Gastroesophageal sphincter (tissue), 4 donors: ENCODE data around the gene MYORG. TPM values are rescaled to one million over a fixed set of nuclear protein-coding genes. Genes with fewer than 3 reads are reported as not detected.
A peak's percentile ranks its signal among the peaks of the same experiment; 100 is the strongest.

Experiments
- ATAC-seq: fragments of 150-250 bp; one replicate; pipeline ENCODE4 v1.9.1; 2016; ENCODE audit warnings: mild to moderate bottlenecking, moderate library complexity
- H3K27ac ChIP-seq, 4 donors: fragments of 200-600 bp; sonication (generic) in 3 of 4; 1 replicate in 3 of 4; 2 replicates in 1 of 4; pipeline ENCODE4 v1.5.1; 2016 to 2019
- H3K27me3 ChIP-seq: fragments of 200-600 bp; sonication (generic); one replicate; pipeline ENCODE4 v1.5.1; 2019
- H3K36me3 ChIP-seq, 2 donors: fragments of 200-600 bp; sonication (generic); one replicate each; pipeline ENCODE4 v1.5.1; 2019; ENCODE audit warnings: control low read depth in 1 of 2
- H3K4me1 ChIP-seq, 3 donors: fragments of 200-600 bp; sonication (generic); 1 replicate in 2 of 3; 2 replicates in 1 of 3; pipeline ENCODE4 v1.5.1; 2016 to 2019; ENCODE audit warnings: control low read depth in 2 of 3
- H3K4me3 ChIP-seq, 2 donors: fragments of 200-600 bp; sonication (generic); one replicate each; pipeline ENCODE4 v1.5.1; 2019; ENCODE audit warnings: mild to moderate bottlenecking in 1 of 2, moderate library complexity in 1 of 2
- H3K9me3 ChIP-seq, 3 donors: fragments of 200-600 bp; sonication (generic); one replicate each; pipeline ENCODE4 v1.5.1; 2017 to 2019; ENCODE audit warnings: control low read depth in 2 of 3
- EP300 ChIP-seq: sonication (generic); formaldehyde crosslinking; IDR thresholded peaks from one replicate; pipeline ENCODE4 v1.6.1; 2017; ENCODE audit warnings: antibody characterized with exemption, mild to moderate bottlenecking
- POLR2A ChIP-seq, 2 donors: fragments of 450-650 bp; IDR thresholded peaks; one replicate each; pipeline ENCODE4 v1.6.1; 2017; ENCODE audit warnings: antibody characterized with exemption in 2 of 2, mild to moderate bottlenecking in 2 of 2, moderate library complexity in 1 of 2
- POLR2AphosphoS5 ChIP-seq: sonication (generic); formaldehyde crosslinking; IDR thresholded peaks from one replicate; pipeline ENCODE4 v1.6.1; 2017; ENCODE audit warnings: antibody characterized with exemption
- WGBS, 2 donors: methylation state at CpG; one replicate each; pipeline ENCODE4 v1.1.5; 2018; ENCODE audit warnings: low coverage in 1 of 2; 5-methylcytosine and 5-hydroxymethylcytosine counted together
- total RNA-seq, 4 donors: library from RNA; depleted of rRNA; stranded (reverse); fragments of >200 nt; gene quantifications; one replicate each; pipeline ENCODE4 v1.1.0, GENCODE V29; 2016
- TF ChIP-seq, protein P1 (sequence below), 4 experiments: fragments of 200-600 bp in 2 of 4; fragments of 450-650 bp in 2 of 4; sonication (generic) in 1 of 4; IDR thresholded peaks; one replicate each; pipeline ENCODE4 v1.5.1; 2017 to 2019; ENCODE audit warnings: antibody characterized with exemption in 4 of 4, mild to moderate bottlenecking in 2 of 4, moderate library complexity in 2 of 4

Gene MYORG
- total RNA-seq, 4 donors from 2014 or later, result 4.3 to 33.7 (median 26.8) TPM

DNA sequence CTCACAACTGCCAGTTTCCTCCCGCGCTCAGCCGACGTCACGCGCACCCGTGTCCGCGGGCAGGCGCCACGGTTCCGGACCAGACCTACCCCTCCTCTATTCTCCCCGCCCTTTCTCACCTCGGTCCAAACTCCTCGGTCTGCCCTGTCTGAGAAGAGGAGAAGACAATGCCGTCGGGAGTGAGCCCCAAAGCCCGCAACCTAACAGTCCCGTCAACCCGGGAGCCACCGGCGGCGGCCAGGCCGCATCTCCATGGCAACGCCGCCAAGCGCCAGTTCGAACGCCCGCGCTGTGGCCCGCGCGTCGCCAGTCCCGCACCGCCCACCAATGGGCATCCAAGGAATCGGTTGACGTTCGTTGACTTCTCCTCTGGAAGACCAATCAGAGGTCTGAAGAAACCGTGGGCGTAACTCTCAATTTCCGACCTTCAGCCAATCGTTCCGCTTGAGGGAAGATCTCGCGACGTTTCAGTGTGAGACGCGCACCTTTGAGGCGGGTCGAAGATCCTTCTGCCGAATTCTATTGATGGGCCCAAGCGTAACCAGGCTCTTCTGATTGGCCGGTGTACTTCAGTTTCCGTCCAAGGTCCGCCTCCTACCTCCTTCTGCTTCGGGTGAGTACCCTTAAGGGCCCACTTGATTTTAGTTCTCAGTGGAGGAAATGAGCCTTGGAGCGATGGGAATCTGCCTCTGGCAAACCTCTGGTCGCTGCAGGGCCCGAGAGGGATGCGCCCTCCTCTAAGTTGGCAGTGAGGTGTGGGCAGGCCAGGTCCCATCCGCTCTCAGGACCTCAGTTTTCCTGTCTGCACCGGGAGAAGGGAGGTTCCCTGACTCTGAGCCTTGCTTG, 47.5 kb downstream of the MYORG start, which contains the start of the genes KIF24 and NUDT2:
Gene KIF24 (minus strand): TSS at position 282 of the 846 bp plus-strand sequence. CDS start 17,922 bp downstream, outside the sequence.
Gene NUDT2 (plus strand): TSS at position 583 of the 846 bp plus-strand sequence. CDS start 9,471 bp downstream, outside the sequence.
- peak; percentile 72 for TF ChIP-seq POLR2AphosphoS5
- TF ChIP-seq, protein P1, sequence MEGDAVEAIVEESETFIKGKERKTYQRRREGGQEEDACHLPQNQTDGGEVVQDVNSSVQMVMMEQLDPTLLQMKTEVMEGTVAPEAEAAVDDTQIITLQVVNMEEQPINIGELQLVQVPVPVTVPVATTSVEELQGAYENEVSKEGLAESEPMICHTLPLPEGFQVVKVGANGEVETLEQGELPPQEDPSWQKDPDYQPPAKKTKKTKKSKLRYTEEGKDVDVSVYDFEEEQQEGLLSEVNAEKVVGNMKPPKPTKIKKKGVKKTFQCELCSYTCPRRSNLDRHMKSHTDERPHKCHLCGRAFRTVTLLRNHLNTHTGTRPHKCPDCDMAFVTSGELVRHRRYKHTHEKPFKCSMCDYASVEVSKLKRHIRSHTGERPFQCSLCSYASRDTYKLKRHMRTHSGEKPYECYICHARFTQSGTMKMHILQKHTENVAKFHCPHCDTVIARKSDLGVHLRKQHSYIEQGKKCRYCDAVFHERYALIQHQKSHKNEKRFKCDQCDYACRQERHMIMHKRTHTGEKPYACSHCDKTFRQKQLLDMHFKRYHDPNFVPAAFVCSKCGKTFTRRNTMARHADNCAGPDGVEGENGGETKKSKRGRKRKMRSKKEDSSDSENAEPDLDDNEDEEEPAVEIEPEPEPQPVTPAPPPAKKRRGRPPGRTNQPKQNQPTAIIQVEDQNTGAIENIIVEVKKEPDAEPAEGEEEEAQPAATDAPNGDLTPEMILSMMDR (IDR thresholded peaks at IDR 0.05), result peak in 1 of 4 experiments; percentile 29
- TF ChIP-seq POLR2A (IDR thresholded peaks at IDR 0.05), result peak; percentile 25 to 68
- no peak for TF ChIP-seq EP300

DNA sequence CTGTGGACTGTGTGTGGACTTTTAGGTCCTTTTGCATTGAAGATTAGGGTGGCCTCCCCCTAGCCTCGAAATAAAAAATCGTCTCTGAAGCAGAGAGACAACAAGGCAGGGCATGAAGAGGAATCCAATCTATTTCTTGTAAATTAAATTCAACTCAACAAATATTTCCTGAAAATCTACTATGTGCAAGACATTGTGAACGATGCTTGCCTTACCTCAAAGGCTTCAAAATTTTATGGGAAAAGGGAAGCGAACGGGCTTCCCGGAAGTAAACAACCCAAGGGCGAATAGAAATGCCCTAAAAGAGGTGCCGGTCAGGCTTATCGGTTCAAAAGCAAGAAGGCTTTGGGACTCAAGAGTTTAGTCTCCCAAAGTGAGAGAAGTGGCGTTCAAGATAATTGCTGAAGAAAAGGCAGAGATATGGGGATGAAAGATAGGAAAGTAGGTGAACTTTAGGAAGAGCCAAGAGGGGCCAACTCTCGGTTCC, 48.2 kb downstream of the MYORG start:
- H3K4me3 ChIP-seq, result peak overlapping the region; percentile 62 to 94
- TF ChIP-seq EP300, result no peak
- TF ChIP-seq POLR2AphosphoS5, result no peak
- no peak for TF ChIP-seq POLR2A (IDR thresholded peaks at IDR 0.05)
- TF ChIP-seq, protein P1 (IDR thresholded peaks at IDR 0.05), result no peak
- peaks cover 0 to 40% (median 5%) of the 10 kb centered on the region in 3 donors for H3K4me1 ChIP-seq
- no peaks in the 10 kb centered on the region for H3K9me3 ChIP-seq
- H3K36me3 ChIP-seq, result no peaks in the 10 kb centered on the region
- no peak for ATAC-seq
- 0 to 2% methylated on average over 4 to 11 of the region's 11 CpGs for WGBS, 2 donors
- peak overlapping the region in 3 of 4 donors; percentile 78 to 95 (median 88) for H3K27ac ChIP-seq
- no peaks in the 10 kb centered on the region for H3K27me3 ChIP-seq

More for the DNA sequence above, 47.5 kb downstream of the MYORG start, which contains the start of the genes KIF24 and NUDT2:
- peak within 1 kb of the TSS; percentile 62 to 94 for H3K4me3 ChIP-seq
- peak within 1 kb of the TSS; percentile 88 to 97 (median 96) for H3K27ac ChIP-seq
- ATAC-seq, result peak; percentile 98
- peaks cover 0 to 47% (median 5%) of the 10 kb centered on the region in 3 donors for H3K4me1 ChIP-seq
- no peaks in the 10 kb centered on the region for H3K9me3 ChIP-seq
- 0% methylated on average over 9 of the region's 64 CpGs; no CpG with 5 or more reads in 1 of the 2 donors for WGBS, 2 donors
- no peaks in the 10 kb centered on the region for H3K27me3 ChIP-seq
- no peaks in the 10 kb centered on the region for H3K36me3 ChIP-seq

DNA sequence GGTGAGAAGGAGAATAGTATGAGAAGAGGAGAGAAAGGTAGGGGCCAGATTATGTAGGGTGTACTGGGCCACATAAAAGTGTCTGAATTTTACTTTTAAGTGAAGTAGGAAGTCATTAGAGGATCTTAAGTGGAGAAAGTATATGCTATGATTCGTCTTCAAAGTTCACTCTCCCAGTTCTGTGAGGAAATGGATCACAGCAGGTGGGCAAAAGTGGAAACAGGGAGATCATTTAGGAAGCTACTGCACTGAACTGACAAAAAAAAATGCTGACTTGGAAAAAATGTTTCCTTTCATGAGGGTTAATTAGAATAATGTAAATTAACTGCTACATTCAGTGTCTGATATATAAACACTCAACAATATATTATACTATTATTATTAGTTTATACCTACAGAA, 50.0 kb downstream of the MYORG start:
- H3K36me3 ChIP-seq, result no peaks in the 10 kb centered on the region
- TF ChIP-seq, protein P1 (IDR thresholded peaks at IDR 0.05), result no peak
- TF ChIP-seq POLR2AphosphoS5 (no peak), POLR2A (IDR thresholded peaks at IDR 0.05) (no peak), EP300 (no peak)
- no peak for ATAC-seq
- WGBS, 2 donors, result 71 to 100% methylated on average over 1 of the region's 1 CpG
- H3K4me1 ChIP-seq, result peaks cover 0 to 23% (median 5%) of the 10 kb centered on the region in 3 donors
- H3K27me3 ChIP-seq, result no peaks in the 10 kb centered on the region
- H3K4me3 ChIP-seq, result no peak overlapping the region
- H3K9me3 ChIP-seq, result no peaks in the 10 kb centered on the region
- no peak overlapping the region for H3K27ac ChIP-seq

DNA sequence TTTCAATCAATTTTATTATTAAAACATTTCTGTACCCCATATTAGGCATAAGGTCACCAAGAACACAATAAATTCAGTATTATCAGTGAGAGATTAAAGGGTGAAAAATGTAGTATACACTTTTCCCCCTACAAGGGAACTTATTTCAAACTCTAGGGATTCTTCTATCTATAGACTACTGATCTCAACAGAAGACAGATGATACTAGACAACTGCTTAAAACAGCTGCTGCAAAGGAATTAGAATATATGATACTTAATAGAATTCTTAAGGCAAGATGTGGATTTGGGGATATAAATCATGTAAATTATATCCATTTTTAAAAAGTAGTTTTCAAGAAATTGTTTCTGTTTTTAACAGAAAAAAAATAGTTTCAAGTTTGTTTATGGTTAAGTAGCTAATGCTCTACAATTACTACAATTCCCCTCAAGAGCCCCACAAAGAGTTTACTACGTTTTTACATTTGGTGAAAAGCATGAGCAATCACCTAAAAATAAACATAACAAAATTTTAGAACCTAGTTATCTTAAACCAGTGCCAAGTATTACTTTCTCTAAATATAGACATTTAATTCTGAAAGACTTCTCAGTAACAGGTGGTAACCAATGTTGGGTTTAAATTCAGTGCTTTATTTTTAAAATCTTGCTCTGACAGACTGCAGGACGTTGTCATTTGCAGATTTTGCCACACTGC, 53.7 kb downstream of the MYORG start:
- no peaks in the 10 kb centered on the region for H3K27me3 ChIP-seq
- 34 to 71% methylated on average over 2 of the region's 2 CpGs for WGBS, 2 donors
- no peaks in the 10 kb centered on the region for H3K36me3 ChIP-seq
- H3K4me1 ChIP-seq, result peaks cover 0 to 1% (median 0%) of the 10 kb centered on the region in 3 donors
- H3K9me3 ChIP-seq, result no peaks in the 10 kb centered on the region
- H3K4me3 ChIP-seq, result no peak overlapping the region
- TF ChIP-seq EP300 (no peak), POLR2AphosphoS5 (no peak), POLR2A (IDR thresholded peaks at IDR 0.05) (no peak)
- TF ChIP-seq, protein P1 (IDR thresholded peaks at IDR 0.05), result no peak
- no peak overlapping the region for H3K27ac ChIP-seq
- ATAC-seq, result no peak
